HepG2 (cell line): ENCODE results near the gene APOL2. TPM values are rescaled to one million over a fixed set of nuclear protein-coding genes. Genes with fewer than 3 reads are reported as not detected.

Source experiments
- AFF4 ChIP-seq: sonication (generic); formaldehyde crosslinking; IDR thresholded peaks from 2 replicates; pipeline ENCODE4 v1.4.0; 2020; ENCODE audit warnings: missing genetic modification reagents
- BORCS8-MEF2B ChIP-seq: sonication (generic); formaldehyde crosslinking; IDR thresholded peaks from 2 replicates; pipeline ENCODE4 v1.8.0; 2022; ENCODE audit warnings: mild to moderate bottlenecking, missing genetic modification reagents
- CEBPB ChIP-seq: IDR thresholded peaks from 2 replicates; pipeline ENCODE4 v1.6.1; 2011; ENCODE audit warnings: low read depth, low read length, improper control_type of control experiment, borderline replicate concordance
- DRAP1 ChIP-seq: IDR thresholded peaks from 2 replicates; pipeline ENCODE4 v1.6.1; 2016; ENCODE audit warnings: missing genetic modification reagents, missing compliant biosample characterization
- FOSL2 ChIP-seq: sonication (generic); formaldehyde crosslinking; IDR thresholded peaks from 2 replicates; pipeline ENCODE4 v1.4.0; 2020; ENCODE audit warnings: missing genetic modification reagents
- HIC2 ChIP-seq: sonication (generic); formaldehyde crosslinking; IDR thresholded peaks from 2 replicates; pipeline ENCODE4 v1.9.0; 2022; ENCODE audit warnings: low read depth, missing genetic modification reagents
- ISX ChIP-seq: sonication (generic); formaldehyde crosslinking; conservative IDR thresholded peaks from 2 replicates; pipeline ENCODE4 v1.5.0; 2020; ENCODE audit warnings: missing genetic modification reagents
- KDM5A ChIP-seq: fragments of 200-600 bp; sonication (generic); IDR thresholded peaks from 2 replicates; pipeline ENCODE4 v1.7.0; 2018; ENCODE audit warnings: antibody characterized with exemption, mild to moderate bottlenecking, low read length, borderline replicate concordance
- MEIS2 ChIP-seq: sonication (generic); formaldehyde crosslinking; IDR thresholded peaks from 2 replicates; pipeline ENCODE4 v1.9.0; 2021; ENCODE audit warnings: mild to moderate bottlenecking, missing genetic modification reagents
- NR2C2 ChIP-seq: sonication (generic); formaldehyde crosslinking; IDR thresholded peaks from 2 replicates; pipeline ENCODE4 v1.4.0; 2020; ENCODE audit warnings: missing genetic modification reagents, mild to moderate bottlenecking, moderate library complexity, borderline replicate concordance
- ZMAT3 ChIP-seq: sonication (generic); formaldehyde crosslinking; conservative IDR thresholded peaks from 2 replicates; pipeline ENCODE4 v1.7.0; 2021; ENCODE audit warnings: missing genetic modification reagents
- ZNF101 ChIP-seq: sonication (generic); formaldehyde crosslinking; IDR thresholded peaks from 2 replicates; pipeline ENCODE4 v1.4.0; 2020; ENCODE audit warnings: mild to moderate bottlenecking, low read depth, missing genetic modification reagents, borderline replicate concordance
- ZNF205 ChIP-seq: IDR thresholded peaks from 2 replicates; pipeline ENCODE4 v1.6.1; 2018; ENCODE audit warnings: missing biosample characterization, missing genetic modification reagents
- ZNF24 ChIP-seq: fragments of 450-650 bp; IDR thresholded peaks from 2 replicates; pipeline ENCODE4 v1.6.1; 2017; ENCODE audit warnings: antibody characterized with exemption, mild to moderate bottlenecking
- ZNF292 ChIP-seq: sonication (generic); formaldehyde crosslinking; IDR thresholded peaks from 2 replicates; pipeline ENCODE4 v1.8.1; 2022; ENCODE audit warnings: mild to moderate bottlenecking, low read depth, missing genetic modification reagents, borderline replicate concordance
- ZNF331 ChIP-seq: sonication (generic); formaldehyde crosslinking; IDR thresholded peaks from 2 replicates; pipeline ENCODE4 v1.4.0; 2020; ENCODE audit warnings: missing genetic modification reagents
- ZNF333 ChIP-seq: sonication (generic); formaldehyde crosslinking; IDR thresholded peaks from 2 replicates; pipeline ENCODE4 v1.4.0; 2020; ENCODE audit warnings: mild to moderate bottlenecking, missing genetic modification reagents, borderline replicate concordance
- ZNF543 ChIP-seq: sonication (generic); formaldehyde crosslinking; IDR thresholded peaks from 2 replicates; pipeline ENCODE4 v1.4.0; 2020; ENCODE audit warnings: mild to moderate bottlenecking, missing genetic modification reagents
- ZNF724P ChIP-seq: sonication (generic); formaldehyde crosslinking; IDR thresholded peaks from 2 replicates; pipeline ENCODE4 v1.8.0; 2022; ENCODE audit warnings: missing genetic modification reagents, borderline replicate concordance
- ZNF841 ChIP-seq: sonication (generic); formaldehyde crosslinking; IDR thresholded peaks from 2 replicates; pipeline ENCODE4 v1.8.1; 2023; ENCODE audit warnings: missing genetic modification reagents, borderline replicate concordance
- polyA plus RNA-seq, 8 experiments: library from polyadenylated mRNA; depleted of rRNA in 3 of 8; stranded (reverse) in 7 of 8; unstranded in 1 of 8; fragments of >200 nt; fragmentation: Illumina TruSeq in 4 of 8; extraction: Trizol in 4 of 8; gene quantifications; 2 replicates each; pipeline versions ENCODE4 v1.2.1 to v1.2.3, GENCODE V29; 2011 to 2016; ENCODE audit warnings: low read depth in 4 of 8, missing spikeins in 1 of 8, mixed read lengths in 1 of 8; ENCODE audit not compliant: insufficient read depth in 1 of 8
- total RNA-seq, 5 experiments: library from RNA; depleted of rRNA; stranded (reverse); fragments of >200 nt; fragmentation: Illumina TruSeq; extraction: Trizol; gene quantifications; 2 replicates each; pipeline ENCODE4 v1.2.3, GENCODE V29; 2016; ENCODE audit warnings: low read depth in 1 of 5
- TF ChIP-seq, protein P1 (sequence below): sonication (generic); formaldehyde crosslinking; IDR thresholded peaks from 2 replicates; pipeline ENCODE4 v1.5.0; 2020; ENCODE audit warnings: mild to moderate bottlenecking, missing genetic modification reagents
- TF ChIP-seq, protein P2 (sequence below): sonication (generic); formaldehyde crosslinking; IDR thresholded peaks from 2 replicates; pipeline ENCODE4 v1.4.0; 2020; ENCODE audit warnings: missing genetic modification reagents

APOL2 gene
- total and polyA plus RNA-seq, 2 of the 13 experiments (the other 11 are each of a cell fraction or from before 2014, with no cell fraction given): 28.7 to 51.2 TPM

DNA sequence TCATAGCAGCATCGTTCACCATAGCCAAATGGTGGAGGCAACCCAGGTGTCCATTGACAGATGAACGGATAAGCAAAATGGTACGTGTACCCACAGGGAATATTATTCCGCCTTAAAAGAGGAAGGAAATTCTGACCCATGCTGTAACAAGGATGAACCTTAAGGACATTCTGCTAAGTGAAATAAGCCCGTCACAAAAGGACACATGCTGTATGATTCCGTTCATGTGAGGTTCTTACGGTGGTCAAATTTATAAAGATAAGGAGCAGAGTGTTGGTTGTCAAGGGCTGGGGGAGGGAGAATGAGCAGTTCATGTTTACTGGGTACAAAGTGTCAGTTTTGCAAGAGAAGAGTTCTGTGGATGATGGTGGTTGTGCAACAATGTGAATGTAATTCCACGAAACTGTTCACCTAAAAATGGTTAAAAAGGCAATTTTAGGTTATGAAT is 39.9 kb upstream of the APOL2 start (continued):
- TF ChIP-seq ISX (CRISPR knock-in tag): no peak
- no peak for TF ChIP-seq ZNF333 (CRISPR knock-in tag)
- peak; percentile 49 for TF ChIP-seq NR2C2 (CRISPR knock-in tag)
- TF ChIP-seq HIC2 (CRISPR knock-in tag): no peak
- 0 out of 2 replicates have a peak, but pooled peaks have one; percentile 60 for TF ChIP-seq ZNF331
- TF ChIP-seq ZNF724P: no peak
- TF ChIP-seq FOSL2 (CRISPR knock-in tag): peak; percentile 58
- 0 out of 2 replicates have a peak, but pooled peaks have one; percentile 33 for TF ChIP-seq ZMAT3 (CRISPR knock-in tag)
- peak; percentile 40; the same call in 1 of the 2 replicates for TF ChIP-seq KDM5A
- 0 out of 2 replicates have a peak, but pooled peaks have one; percentile 27 for TF ChIP-seq ZNF543 (CRISPR knock-in tag)
- TF ChIP-seq ZNF205: no peak; the same call in 1 of the 2 replicates
- no peak for TF ChIP-seq ZNF101 (CRISPR knock-in tag)
- no peak for TF ChIP-seq ZNF24
- TF ChIP-seq, protein P1, sequence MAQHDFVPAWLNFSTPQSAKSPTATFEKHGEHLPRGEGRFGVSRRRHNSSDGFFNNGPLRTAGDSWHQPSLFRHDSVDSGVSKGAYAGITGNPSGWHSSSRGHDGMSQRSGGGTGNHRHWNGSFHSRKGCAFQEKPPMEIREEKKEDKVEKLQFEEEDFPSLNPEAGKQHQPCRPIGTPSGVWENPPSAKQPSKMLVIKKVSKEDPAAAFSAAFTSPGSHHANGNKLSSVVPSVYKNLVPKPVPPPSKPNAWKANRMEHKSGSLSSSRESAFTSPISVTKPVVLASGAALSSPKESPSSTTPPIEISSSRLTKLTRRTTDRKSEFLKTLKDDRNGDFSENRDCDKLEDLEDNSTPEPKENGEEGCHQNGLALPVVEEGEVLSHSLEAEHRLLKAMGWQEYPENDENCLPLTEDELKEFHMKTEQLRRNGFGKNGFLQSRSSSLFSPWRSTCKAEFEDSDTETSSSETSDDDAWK (CRISPR knock-in tag): no peak
- TF ChIP-seq ZNF292 (CRISPR knock-in tag): peak; percentile 44; the same call in 1 of the 2 replicates
- no peak for TF ChIP-seq AFF4 (CRISPR knock-in tag)
- no peak for TF ChIP-seq BORCS8-MEF2B (CRISPR knock-in tag)
- peak; percentile 84 for TF ChIP-seq MEIS2 (CRISPR knock-in tag)
- TF ChIP-seq, protein P2, sequence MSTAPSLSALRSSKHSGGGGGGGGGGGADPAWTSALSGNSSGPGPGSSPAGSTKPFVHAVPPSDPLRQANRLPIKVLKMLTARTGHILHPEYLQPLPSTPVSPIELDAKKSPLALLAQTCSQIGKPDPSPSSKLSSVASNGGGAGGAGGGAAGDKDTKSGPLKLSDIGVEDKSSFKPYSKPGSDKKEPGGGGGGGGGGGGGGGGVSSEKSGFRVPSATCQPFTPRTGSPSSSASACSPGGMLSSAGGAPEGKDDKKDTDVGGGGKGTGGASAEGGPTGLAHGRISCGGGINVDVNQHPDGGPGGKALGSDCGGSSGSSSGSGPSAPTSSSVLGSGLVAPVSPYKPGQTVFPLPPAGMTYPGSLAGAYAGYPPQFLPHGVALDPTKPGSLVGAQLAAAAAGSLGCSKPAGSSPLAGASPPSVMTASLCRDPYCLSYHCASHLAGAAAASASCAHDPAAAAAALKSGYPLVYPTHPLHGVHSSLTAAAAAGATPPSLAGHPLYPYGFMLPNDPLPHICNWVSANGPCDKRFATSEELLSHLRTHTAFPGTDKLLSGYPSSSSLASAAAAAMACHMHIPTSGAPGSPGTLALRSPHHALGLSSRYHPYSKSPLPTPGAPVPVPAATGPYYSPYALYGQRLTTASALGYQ (CRISPR knock-in tag): peak; percentile 51; the same call in 1 of the 2 replicates
- TF ChIP-seq DRAP1: no peak
- TF ChIP-seq ZNF841 (CRISPR knock-in tag): no peak
- TF ChIP-seq CEBPB: peak; percentile 99
